SJCRH30 (cell line): Measurements from ENCODE around the gene LUZP2. TPM values are rescaled to one million over a fixed set of nuclear protein-coding genes. Genes with fewer than 3 reads are reported as not detected.

Experiments used
- DNase-seq, 2 experiments: peaks; one replicate each; pipeline ENCODE4 v3.0.0-alpha.2; 2015 to 2020
- H3K27ac ChIP-seq: fragments of 250-450 bp; sonication (Bioruptor Pico); 2 replicates; pipeline ENCODE4 v1.5.1; 2020; ENCODE audit warnings: mild to moderate bottlenecking, moderate library complexity
- H3K27me3 ChIP-seq: fragments of 250-450 bp; sonication (Bioruptor Pico); 2 replicates; pipeline ENCODE4 v1.5.1; 2020; ENCODE audit warnings: mild to moderate bottlenecking, moderate library complexity
- H3K36me3 ChIP-seq: fragments of 250-450 bp; sonication (Bioruptor Pico); 2 replicates; pipeline ENCODE4 v1.5.1; 2020; ENCODE audit warnings: mild to moderate bottlenecking, moderate library complexity
- H3K4me1 ChIP-seq: fragments of 250-450 bp; sonication (Bioruptor Pico); 2 replicates; pipeline ENCODE4 v1.5.1; 2020; ENCODE audit warnings: mild to moderate bottlenecking, moderate library complexity
- H3K4me3 ChIP-seq: fragments of 250-450 bp; sonication (Bioruptor Pico); 2 replicates; pipeline ENCODE4 v1.5.1; 2020; ENCODE audit warnings: mild to moderate bottlenecking, moderate library complexity
- H3K9me3 ChIP-seq: fragments of 250-450 bp; sonication (Bioruptor Pico); replicated peaks from 2 replicates; pipeline ENCODE4 v1.5.1; 2020; ENCODE audit warnings: mild to moderate bottlenecking, moderate library complexity
- total RNA-seq: library from RNA; depleted of rRNA; stranded (reverse); fragments of >200 nt; shearing (Covaris generic); gene quantifications from 2 replicates; pipeline ENCODE4 v1.2.3, GENCODE V29; 2014

LUZP2 gene
- total RNA-seq, 1 experiment from 2014 or later, result 28.3 TPM

DNA sequence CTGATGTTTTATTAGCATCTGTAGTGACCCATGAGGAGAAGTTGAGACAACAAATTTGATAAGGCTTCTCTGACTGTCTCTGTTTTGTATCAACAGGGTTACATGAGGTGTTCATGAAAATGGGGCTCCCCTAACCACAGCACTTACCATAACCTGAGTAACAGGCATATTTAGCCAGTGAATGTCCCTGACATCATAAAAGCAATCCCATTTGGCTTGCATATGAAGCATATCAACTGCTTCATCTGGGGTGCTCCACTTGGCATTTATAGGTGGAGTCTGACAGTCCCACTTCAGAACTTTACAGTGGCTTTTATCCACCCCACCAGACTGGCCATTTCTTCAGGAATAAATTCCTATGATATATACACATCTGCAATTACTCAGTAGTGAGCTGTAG is 257.6 kb downstream of the LUZP2 start:
- Histone ChIP-seq H3K4me3 (no peak overlapping the region), H3K9me3 (no peaks in the 10 kb centered on the region), H3K36me3 (no peaks in the 10 kb centered on the region), H3K27ac (no peak overlapping the region), H3K4me1 (no peaks in the 10 kb centered on the region), H3K27me3 (no peaks in the 10 kb centered on the region)
- DNase-seq, result no peak

DNA sequence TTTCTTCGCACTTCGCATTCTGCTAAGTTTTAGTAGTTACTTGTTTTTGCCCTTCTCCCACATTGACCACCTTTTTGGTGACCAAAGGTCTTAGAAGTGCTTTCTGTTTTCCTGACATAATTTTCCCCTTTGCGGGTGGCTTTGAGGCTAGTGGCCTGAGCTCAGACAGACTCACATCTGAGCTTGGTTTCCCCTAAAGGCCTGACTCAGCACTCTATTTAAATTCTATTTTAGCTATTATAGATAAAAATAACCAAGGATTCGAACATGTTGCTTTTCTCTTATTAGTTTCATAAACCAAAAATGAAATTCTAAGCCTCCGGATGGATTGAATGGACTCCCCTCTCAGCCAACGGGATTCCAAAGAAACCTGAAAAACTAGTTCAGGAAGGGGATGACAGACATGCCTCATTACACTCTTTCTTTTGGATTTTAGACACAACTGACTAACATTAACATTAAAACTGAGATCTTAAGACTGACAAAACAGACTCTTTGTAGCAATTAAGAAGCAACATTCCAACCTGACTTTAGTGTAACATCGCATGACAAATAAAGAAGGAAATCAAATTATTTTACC is 258.5 kb downstream of the LUZP2 start:
- H3K27me3 ChIP-seq, result no peaks in the 10 kb centered on the region
- no peak overlapping the region for H3K4me3 ChIP-seq
- no peaks in the 10 kb centered on the region for H3K4me1 ChIP-seq
- DNase-seq, result no peak
- H3K36me3 ChIP-seq, result no peaks in the 10 kb centered on the region
- no peak overlapping the region for H3K27ac ChIP-seq
- H3K9me3 ChIP-seq, result no peaks in the 10 kb centered on the region

DNA sequence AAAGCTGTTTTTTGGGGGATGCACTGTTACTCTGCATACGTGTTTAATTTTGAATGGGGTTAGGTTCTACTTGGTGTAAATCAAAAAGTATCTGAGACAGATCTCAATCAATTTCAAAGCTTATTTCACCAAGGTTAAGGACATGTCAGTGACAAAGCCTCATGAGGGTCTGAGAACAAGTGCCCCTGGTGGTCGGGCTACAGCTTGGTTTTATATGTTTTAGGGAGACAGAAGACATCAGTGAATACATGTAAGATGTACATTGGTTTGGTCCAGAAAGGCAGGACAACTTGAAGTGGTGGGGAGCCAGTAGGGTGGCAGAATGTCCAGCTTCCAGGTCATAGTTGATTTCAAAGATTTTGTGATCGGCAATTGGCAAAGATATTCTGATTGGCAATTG is 262.9 kb downstream of the LUZP2 start:
- Histone ChIP-seq H3K27ac (no peak overlapping the region), H3K27me3 (no peaks in the 10 kb centered on the region), H3K9me3 (no peaks in the 10 kb centered on the region), H3K4me3 (no peak overlapping the region), H3K36me3 (no peaks in the 10 kb centered on the region), H3K4me1 (no peaks in the 10 kb centered on the region)
- no peak for DNase-seq

DNA sequence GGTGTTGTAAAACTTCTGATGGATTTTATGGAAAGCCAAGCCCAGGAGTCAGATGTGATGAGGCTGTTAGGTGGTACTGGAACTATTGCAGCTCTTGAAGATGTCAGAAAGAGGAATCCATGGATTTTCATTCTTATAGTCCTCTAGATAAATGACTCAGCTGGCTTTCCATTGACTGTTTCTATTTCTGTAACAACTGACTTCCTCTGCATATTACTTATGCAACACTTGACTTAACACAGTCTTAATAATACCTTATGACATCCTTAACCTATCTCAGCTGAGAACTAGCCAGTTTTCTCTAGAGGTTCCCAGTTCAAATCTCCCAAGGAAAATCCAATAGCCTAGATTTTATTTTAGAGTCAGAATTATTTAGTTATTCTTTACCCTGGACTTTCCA is 263.8 kb downstream of the LUZP2 start:
- DNase-seq, result no peak
- Histone ChIP-seq H3K4me1 (no peaks in the 10 kb centered on the region), H3K4me3 (no peak overlapping the region), H3K9me3 (no peaks in the 10 kb centered on the region), H3K36me3 (no peaks in the 10 kb centered on the region), H3K27ac (no peak overlapping the region), H3K27me3 (no peaks in the 10 kb centered on the region)

DNA sequence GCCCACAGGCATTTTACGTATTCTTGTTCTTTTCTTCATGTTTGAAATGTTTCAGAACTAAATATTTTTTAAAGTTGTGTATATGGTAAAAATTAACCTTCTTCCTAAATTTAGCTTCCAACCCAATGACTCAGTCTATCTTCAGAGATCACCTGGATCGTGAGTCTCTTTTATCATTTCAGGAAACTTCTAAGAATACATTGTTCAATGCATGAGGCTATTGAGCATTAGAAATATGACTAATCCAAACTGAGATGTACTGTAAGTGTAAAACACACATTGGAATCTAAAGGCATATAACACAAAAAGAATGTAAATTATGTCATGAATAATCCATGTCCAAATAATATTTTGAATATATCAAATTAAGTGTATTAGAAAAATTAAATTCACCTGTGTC is 265.2 kb downstream of the LUZP2 start:
- H3K27me3 ChIP-seq, result no peaks in the 10 kb centered on the region
- H3K9me3 ChIP-seq, result no peaks in the 10 kb centered on the region
- H3K4me3 ChIP-seq, result no peak overlapping the region
- H3K27ac ChIP-seq, result no peak overlapping the region
- H3K4me1 ChIP-seq, result no peaks in the 10 kb centered on the region
- DNase-seq, result no peak
- no peaks in the 10 kb centered on the region for H3K36me3 ChIP-seq

DNA sequence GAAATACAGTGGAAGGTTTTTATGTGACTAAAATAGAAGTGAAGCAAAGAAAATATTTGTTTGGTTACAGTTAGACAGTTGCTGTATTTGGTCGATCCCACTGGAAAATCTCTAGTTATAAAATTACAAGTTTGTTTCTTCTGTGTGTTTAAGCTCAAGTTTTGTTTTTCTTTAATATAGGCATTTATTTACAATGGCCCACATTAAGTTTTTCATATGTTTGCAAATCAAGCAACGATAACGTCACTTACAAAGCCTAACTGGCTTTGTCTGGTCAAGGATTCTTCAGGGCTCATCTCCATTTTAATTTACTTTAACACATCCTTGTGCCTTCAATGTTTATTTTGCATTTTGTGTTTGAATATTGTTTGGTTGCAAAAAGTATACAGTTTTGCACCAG is 270.6 kb downstream of the LUZP2 start:
- no peak for DNase-seq
- no peaks in the 10 kb centered on the region for H3K4me1 ChIP-seq
- no peaks in the 10 kb centered on the region for H3K27me3 ChIP-seq
- H3K9me3 ChIP-seq, result no peaks in the 10 kb centered on the region
- H3K36me3 ChIP-seq, result no peaks in the 10 kb centered on the region
- H3K4me3 ChIP-seq, result no peak overlapping the region
- H3K27ac ChIP-seq, result no peak overlapping the region

DNA sequence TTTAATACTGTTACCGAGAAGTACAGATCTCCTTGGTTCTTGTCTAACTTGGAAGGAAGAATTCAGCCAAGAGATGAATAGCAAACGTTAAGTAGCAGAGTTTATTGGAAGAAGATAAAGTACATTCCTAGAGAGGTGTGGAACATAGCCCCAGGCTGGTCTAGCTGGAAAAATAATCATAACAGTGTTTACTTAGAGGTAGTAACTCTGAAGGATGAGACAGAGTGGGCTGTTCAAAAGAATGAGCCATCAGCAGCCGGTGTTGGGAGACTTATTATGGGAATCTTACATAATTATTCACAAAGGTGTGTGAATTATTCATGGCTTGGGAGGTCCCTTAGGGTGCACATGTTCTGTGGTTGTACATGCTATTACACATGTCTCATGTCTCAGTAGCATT is 276.5 kb downstream of the LUZP2 start:
- Histone ChIP-seq H3K4me1 (no peaks in the 10 kb centered on the region), H3K27ac (no peak overlapping the region), H3K4me3 (no peak overlapping the region), H3K27me3 (no peaks in the 10 kb centered on the region), H3K9me3 (0 out of 2 replicates have a peak, but pooled peaks cover 2% of the 10 kb centered on the region), H3K36me3 (no peaks in the 10 kb centered on the region)
- no peak for DNase-seq

DNA sequence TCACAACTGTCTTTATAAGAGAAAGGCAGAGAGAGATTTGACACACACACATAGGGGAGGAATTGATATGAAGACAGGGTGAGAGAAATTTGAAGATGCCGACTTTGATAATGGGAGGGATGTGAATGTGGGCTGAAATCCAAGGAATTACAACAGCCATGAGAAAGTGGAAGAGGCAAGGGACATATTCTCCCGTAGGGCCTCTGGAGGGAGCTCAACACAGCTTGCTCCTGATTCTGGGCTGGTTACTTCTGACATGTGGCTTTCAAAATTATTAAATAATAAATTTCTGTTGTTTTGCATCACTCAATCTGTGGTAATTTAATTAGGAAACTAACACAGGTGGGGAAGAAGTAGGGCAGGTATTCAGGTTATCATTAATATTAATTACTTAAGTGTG is 282.9 kb downstream of the LUZP2 start:
- H3K9me3 ChIP-seq, result no peaks in the 10 kb centered on the region
- no peak overlapping the region for H3K4me3 ChIP-seq
- peak in 1 of 2 experiments; percentile 17 for DNase-seq
- no peak overlapping the region for H3K27ac ChIP-seq
- no peaks in the 10 kb centered on the region for H3K27me3 ChIP-seq
- H3K36me3 ChIP-seq, result no peaks in the 10 kb centered on the region
- no peaks in the 10 kb centered on the region for H3K4me1 ChIP-seq

DNA sequence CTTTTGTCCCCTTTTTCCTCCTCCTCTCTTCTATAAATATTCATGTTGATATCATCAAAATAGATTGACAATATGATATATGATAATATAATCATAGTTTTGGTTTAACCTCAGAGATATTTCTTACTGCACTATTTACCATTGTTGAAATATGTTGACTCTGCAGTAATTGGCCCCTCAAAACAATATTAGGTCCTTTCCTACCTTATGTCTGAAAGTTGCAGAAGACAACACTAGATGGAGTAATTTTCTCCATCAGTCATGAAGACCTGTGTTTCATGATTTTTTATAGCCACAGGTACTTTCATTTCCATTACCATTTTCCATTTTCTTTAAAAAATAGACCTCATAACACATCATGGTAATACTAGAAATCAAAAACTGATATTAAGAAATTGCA is 284.4 kb downstream of the LUZP2 start:
- H3K27me3 ChIP-seq, result no peaks in the 10 kb centered on the region
- no peaks in the 10 kb centered on the region for H3K4me1 ChIP-seq
- H3K36me3 ChIP-seq, result no peaks in the 10 kb centered on the region
- H3K4me3 ChIP-seq, result no peak overlapping the region
- no peak for DNase-seq
- no peaks in the 10 kb centered on the region for H3K9me3 ChIP-seq
- no peak overlapping the region for H3K27ac ChIP-seq

DNA sequence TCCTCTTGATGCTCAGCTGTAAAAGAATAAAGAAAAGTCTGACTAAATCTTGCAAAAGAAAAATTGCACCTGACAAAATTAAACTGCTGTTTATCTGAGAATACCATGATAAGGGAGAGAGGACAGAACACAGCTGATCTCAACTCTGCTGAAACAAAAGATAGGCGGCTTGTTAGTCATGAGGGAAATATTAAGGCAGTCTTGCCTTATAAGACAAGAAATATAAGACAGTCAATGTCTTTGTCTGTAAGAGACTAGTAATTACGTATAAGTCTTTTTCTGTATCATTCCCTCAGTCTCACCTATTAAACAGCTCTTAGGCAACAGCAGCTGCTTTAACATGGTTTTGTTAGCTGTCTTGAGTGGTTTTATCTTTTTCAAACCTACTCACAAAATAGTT is 296.6 kb downstream of the LUZP2 start:
- H3K36me3 ChIP-seq, result no peaks in the 10 kb centered on the region
- no peak for DNase-seq
- no peaks in the 10 kb centered on the region for H3K27me3 ChIP-seq
- H3K27ac ChIP-seq, result no peak overlapping the region
- no peak overlapping the region for H3K4me3 ChIP-seq
- H3K4me1 ChIP-seq, result no peaks in the 10 kb centered on the region
- H3K9me3 ChIP-seq, result no peaks in the 10 kb centered on the region

DNA sequence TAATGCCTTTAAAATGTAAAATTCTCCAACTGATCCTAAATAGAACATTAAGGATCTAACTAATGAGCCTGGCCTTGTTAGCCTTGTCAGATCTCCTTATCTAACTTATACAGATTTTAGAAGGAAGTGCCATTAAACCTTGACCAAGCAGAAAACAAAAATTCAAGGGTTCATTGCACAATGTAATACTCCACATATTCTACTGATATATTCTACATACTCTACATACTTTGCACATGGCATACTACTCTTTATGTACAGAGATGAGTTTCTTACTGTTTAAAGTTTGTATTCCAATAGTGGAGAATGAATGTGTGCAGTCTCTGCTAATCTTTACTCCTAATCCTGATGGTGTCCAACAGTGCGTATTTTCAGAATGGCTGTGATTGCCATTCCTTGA is 297.2 kb downstream of the LUZP2 start:
- no peaks in the 10 kb centered on the region for H3K9me3 ChIP-seq
- H3K4me1 ChIP-seq, result no peaks in the 10 kb centered on the region
- no peaks in the 10 kb centered on the region for H3K36me3 ChIP-seq
- H3K27me3 ChIP-seq, result no peaks in the 10 kb centered on the region
- H3K27ac ChIP-seq, result no peak overlapping the region
- DNase-seq, result no peak
- H3K4me3 ChIP-seq, result no peak overlapping the region

DNA sequence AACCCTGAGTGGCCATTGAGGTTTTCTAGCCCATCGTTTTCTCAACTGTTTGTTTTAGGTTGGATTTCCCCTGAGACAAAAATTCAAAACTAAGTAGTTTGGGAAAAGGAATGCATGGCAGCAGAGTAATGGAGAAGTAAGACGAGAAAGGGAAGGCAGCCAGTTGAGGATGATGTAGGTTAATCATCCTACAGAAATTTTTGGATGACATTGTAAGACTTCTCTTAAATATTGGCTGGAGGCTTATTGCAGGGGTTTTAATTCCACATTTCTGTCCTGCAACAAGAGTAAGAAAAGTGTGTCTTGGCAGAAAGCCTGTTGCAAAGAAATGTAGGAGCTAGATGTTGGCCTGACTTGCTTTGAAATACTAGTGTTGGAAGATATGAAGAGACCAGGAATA is 308.8 kb downstream of the LUZP2 start:
- DNase-seq, result no peak
- no peaks in the 10 kb centered on the region for H3K4me1 ChIP-seq
- no peaks in the 10 kb centered on the region for H3K9me3 ChIP-seq
- no peak overlapping the region for H3K4me3 ChIP-seq
- no peak overlapping the region for H3K27ac ChIP-seq
- H3K36me3 ChIP-seq, result no peaks in the 10 kb centered on the region
- H3K27me3 ChIP-seq, result no peaks in the 10 kb centered on the region

DNA sequence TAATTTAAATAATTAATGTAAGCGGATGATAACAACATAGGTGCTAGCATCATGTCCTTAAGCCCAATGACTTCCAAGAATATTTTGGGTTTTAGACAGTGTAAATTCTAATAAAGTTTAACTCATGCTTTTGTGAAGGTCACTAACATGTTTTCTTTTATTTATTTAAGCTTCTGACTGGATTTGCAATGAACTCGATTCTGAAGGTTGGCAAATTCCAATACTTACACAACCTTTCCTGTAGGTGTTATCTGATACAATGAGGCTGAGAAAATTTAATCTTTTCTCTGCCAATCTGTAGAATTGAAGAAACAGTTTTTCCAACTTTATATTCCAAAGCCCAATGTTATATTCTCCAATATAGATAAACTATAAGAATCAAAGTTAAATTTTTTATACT is 311.3 kb downstream of the LUZP2 start:
- Histone ChIP-seq H3K27me3 (no peaks in the 10 kb centered on the region), H3K36me3 (no peaks in the 10 kb centered on the region), H3K27ac (no peak overlapping the region), H3K9me3 (no peaks in the 10 kb centered on the region), H3K4me1 (no peaks in the 10 kb centered on the region), H3K4me3 (no peak overlapping the region)
- no peak for DNase-seq

DNA sequence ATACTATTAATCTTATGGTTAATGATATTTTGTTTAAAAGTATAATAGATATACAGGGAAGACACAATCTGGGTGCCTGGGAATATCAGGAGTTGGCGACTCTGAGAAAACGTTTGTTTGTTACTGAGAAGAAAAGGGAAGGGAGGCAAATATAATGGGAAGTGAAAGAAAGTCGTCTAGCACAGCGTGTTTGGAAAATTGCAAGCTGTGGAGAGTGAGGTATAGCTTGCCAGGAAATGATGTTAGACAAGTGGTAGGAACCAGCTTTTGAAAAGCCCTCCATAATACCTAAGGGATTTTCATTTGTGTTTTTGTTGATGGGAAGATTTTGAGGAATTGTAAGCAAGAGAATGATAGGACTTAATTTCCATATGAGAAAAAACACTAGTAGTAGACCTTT is 322.2 kb downstream of the LUZP2 start:
- DNase-seq, result no peak
- Histone ChIP-seq H3K9me3 (no peaks in the 10 kb centered on the region), H3K4me3 (no peak overlapping the region), H3K36me3 (no peaks in the 10 kb centered on the region), H3K27me3 (no peaks in the 10 kb centered on the region), H3K4me1 (peaks cover 5% of the 10 kb centered on the region; the same call in 1 of the 2 replicates), H3K27ac (no peak overlapping the region)

DNA sequence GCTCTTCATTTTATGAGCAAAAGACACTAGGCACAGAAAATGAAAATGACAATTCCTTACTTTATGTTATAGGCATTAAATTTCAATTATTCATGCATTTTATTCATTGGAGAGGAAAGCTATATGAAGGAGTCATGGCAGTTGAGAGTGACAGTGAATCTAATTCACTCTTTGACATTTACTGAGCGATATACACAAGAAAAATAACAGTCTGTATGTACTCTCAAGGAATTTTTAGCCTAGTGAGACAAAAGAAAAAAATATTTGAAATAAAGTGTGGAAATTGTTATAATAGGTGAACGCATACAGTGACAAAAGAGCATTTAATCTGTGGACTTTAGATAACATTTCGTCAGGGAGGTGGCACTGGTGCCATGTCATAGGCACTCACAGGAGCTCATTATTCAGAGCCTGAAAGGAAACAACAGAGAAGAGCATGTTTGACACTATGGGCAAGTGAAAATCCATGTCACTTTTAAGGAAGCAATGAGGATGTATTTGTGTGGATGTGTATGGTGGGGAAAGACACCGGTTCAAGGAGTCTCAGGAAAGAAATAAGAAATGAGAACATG is 323.1 kb downstream of the LUZP2 start:
- Histone ChIP-seq H3K27me3 (no peaks in the 10 kb centered on the region), H3K9me3 (no peaks in the 10 kb centered on the region), H3K4me3 (no peak overlapping the region), H3K4me1 (peaks cover 5% of the 10 kb centered on the region; the same call in 1 of the 2 replicates), H3K27ac (no peak overlapping the region), H3K36me3 (no peaks in the 10 kb centered on the region)
- DNase-seq, result peak in 1 of 2 experiments; percentile 34

DNA sequence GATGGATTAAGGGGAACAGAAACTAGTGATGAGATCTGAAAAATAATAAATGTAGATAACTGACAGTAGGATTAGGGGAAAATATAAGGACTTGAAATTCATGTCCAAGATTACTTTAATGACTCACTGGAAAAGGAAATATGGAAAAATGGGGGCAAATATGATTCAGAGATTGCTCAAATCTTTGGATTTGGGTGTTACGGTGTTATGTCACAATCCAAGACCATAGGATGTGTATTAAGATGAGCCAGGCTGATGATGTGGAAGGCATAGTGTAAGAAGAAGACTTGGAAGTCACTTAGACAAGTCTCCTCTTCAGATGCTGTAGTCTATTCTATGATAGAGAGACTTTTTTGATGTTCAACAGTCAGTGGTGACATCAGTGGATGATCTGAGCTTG is 323.7 kb downstream of the LUZP2 start:
- Histone ChIP-seq H3K9me3 (no peaks in the 10 kb centered on the region), H3K4me1 (peaks cover 5% of the 10 kb centered on the region; the same call in 1 of the 2 replicates), H3K36me3 (no peaks in the 10 kb centered on the region), H3K27me3 (no peaks in the 10 kb centered on the region), H3K27ac (no peak overlapping the region), H3K4me3 (no peak overlapping the region)
- no peak for DNase-seq
